Fibroblast of skin of abdomen (primary cell): Measurements from ENCODE around the gene KEAP1.

ENCODE experiments used
- DNase-seq: peaks from one replicate; pipeline ENCODE4 v3.0.0-alpha.2; 2013

The KEAP1 gene

GRCh38 chr19:10449037-10449436, 54.1 kb downstream of the KEAP1 start:
- DNase-seq, result no peak

- no peak for DNase-seq
Observed at GRCh38 chr19:10442698-10443097, 60.5 kb downstream of the KEAP1 start.

GRCh38 chr19:10439588-10439987, 63.6 kb downstream of the KEAP1 start:
- no peak for DNase-seq
